NCI-H146 treated with DMSO at 0.1 percent for 48 hours (cell line): ENCODE data around the gene RBM19.

Experiments
- DNase-seq: peaks from one replicate; lab custom pipeline; 2025; ENCODE audit not compliant: unreplicated experiment; lab: John Stamatoyannopoulos, UW

The RBM19 gene

DNA sequence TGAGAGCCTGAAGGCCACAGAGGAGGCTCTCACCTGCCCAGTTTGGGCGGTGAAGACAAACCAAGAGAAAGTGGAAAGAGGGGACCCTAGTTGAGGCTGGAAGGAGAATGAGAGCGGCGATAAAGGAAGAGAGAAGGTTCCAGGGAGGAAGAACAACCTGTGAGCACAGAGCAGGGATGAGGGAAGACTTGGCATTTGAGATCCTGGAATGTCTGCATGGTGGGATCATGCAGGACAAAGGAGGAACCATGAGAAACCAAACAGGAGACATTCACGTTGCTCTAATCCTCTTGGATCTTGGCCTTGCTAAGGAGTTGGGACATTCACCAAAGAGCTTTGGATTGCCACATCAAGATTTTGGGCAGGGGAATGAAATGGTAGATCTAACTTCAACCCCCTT, 22.9 kb upstream of the RBM19 start:
- DNase-seq: no peak

DNA sequence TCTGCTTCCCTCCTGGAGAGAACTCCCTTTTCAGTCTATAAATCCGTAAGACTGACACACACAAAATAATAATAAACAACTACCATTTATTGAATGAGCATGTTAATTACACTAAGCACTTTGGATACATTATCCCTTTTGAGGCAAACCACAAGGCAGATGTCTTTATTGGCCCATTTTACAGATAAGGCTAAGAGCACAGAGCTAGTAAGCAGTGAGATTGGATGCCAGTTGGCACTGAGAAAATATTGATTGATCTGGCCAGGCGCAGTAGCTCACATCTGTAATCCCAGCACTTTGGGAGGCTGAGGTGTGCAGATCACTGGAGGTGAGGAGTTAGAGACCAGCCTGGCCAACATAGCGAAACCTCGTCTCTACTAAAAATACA, 21.9 kb upstream of the RBM19 start:
- DNase-seq: no peak

DNA sequence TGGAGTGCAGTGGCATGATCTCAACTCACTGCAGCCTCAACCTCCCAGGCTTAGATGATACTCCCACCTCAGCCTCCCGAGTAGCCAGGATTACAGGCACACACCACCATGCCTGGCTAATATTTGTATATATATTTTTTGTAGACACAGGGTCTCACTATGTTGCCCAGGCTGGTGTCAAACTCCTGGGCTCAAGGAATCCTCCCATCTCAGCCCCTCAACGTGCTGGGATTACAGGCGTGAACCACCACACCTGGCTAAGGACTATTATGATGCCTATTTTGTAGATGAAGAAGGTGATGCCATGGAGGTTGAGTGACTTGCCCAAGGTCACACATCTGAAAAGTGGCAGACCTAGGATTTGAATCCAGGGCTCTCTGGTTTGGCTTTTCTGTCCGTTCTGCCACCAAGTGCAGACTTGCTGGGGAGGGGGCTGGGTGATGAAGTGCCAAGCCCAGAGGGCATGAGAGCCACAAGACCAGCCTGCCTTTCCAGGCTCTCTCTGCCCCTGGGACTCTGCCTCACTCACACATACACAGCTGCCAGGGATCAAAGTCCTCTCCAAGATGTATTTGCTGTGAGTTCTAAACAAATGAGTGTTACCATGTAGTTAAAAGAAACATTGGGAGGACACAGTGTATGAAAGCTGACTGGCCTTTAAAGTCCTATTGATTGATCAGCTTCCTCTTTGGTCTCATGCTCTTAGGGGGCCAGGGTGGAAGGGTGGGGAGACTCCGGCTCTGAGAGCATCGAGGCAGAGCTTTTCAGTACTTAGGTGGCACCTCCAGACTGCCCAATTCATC, 21.3 kb upstream of the RBM19 start:
- no peak for DNase-seq

DNA sequence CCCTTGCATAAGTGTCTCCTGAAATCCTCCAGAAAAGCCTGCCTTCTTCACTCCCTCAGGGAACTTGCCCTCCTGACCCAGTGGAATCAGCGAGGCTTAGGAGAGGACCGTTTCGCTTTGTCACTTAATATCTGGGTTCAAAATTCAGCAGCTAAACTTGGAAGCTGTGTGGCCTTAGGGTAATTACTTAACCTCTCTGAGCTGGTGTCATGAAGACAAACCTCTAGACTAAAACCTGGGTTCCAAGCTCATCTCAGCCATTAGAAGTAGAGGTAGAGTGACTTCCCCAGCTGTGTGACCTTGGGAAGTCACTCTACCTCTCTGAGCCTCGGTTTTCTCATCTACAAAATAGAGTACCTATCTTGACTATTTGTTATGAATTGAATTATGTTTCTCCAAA, 18.3 kb upstream of the RBM19 start:
- DNase-seq: no peak

DNA sequence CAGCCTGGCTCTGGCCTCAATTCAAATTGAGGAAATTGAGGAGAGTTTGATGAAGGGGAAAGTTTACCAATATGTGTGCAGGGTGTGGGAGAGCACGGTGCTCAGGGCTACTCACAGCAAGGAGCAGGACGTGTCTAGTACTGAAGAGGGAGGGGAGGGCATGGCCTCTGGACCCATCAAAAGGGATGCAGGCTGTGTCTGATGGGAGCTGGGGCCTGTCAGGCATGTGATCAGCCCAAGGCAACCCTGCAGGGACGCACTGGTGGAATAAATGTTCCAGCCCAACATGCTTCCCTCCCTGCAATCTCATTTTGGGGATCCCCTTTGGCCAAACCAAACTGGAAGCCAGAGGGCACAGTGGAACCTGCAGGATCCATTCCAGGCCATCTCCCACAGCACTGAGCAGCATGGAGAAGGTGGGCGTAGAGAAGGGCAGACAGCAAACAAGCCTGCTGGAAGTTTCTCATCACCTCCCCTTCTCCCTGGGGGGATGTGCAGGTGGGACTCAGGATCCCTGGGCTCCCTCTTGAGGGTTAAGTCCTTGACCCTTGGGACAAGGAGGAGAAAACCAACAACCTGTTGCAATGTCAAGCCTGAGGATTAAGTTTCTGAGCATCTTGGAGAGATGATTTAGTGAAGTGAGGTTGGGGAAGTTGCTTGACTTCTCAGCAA, 17.8 kb upstream of the RBM19 start:
- no peak for DNase-seq

DNA sequence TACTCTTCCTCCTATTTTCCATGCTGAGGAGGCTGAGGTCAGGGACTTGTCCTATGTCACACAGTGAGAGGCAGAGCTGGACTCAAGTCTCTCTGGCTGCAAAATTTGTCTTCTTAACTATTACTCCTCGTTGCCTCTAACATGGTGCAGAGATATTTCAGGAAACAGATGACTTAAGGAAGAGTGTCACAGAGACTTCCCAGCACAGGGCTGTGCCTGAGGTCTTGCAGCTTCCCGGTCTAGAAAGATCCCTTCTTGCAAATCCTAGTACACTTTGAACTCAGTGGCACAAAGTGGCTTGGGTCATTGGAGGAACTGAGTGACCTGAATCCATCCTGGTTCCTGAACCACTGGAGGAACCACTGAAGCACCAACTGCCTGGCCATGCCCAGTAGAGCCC, 17.1 kb upstream of the RBM19 start:
- DNase-seq: no peak

DNA sequence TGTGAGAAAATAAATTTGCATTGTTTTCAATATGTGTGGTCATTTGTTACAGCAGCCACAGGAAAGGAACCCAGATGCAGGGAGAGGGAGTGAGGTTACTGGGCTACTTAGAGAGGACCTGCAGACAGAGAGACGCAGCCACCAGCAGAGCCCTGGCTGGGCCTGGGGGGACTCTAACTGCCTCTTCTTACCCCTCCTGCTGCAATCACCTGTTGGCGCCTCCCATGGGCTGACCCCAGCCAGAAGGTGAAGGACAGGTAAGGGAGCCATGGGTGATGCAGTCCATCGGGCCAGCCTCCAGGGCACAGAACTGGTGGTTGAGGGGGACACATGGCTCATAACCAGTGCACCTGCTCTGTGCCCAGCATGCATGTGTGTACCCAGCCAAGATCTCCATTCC, 15.8 kb upstream of the RBM19 start:
- no peak for DNase-seq

DNA sequence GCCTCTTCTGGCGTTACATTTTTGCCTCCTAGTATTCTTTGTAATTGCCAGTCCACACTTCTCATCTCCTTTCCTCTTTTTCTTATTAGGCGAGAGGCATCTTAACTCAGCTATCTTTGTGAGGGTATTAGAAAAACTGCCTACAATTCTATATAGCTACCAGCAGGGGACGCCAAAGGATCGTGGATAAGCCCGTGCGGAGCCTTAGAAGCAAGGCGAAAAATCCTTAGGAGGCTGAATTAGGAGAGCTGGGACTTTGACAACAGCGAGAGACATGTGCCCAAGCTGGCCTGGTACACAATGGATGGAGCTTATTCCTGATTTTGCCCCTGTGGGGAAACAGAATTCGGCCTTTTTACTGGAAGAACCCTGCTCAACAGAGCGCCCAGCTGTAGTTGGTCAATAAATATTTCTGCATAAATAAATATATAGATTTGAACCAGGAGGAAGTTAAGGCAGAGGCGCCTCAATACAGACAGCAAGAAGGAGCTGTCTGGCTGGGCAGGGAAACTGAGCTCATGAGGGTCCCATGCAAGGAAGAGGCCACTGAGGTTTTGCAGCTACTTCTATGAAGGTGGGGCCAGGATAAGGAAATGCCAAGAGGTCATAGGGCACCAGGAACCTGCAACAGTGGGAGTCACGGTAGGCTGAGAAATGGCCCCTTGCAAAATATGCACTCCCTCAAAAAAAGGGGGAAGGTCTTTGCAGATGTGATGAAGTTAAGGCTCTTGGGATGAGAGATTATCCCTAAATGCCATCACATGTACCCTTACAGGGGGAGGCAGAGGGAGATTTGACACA, 14.6 kb upstream of the RBM19 start:
- peak; percentile 55 for DNase-seq

DNA sequence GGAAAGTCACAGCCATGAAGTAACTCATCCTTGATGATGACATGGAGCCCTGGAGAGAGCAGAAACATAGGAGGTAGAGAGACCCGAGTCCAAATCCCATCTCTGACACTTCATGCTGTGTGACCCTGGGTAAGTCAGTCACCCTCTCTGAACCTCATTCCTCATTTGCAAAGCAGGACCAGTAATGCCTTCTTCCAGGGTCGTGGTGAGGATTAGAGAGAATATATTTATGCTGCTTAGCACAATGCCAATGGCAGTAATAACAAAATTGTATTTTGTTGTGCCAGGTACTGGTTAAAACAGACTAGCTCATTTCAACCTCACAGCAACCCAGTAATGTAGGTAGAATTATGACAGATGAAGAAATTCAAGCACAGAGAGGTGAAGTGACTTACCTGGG, 13.9 kb upstream of the RBM19 start:
- no peak for DNase-seq

DNA sequence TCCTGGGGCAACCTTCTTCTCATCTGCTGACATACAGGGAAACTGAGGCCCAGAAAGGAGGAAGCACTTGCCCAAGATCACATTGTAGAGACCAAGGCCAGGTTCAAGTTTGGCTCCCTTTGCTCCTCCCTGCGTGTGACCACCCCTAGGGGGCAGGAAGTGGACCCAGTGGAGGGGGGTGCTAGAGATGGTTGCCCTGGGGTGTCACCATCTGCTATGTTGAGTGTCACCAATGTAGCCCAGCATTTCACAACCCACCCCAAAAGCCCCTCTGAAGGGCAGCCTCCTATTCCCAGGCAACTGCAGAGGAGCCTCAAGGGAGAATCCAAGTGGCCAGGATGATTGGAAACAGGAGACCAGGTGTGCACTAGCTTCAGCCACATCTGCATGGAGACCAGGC, 12.0 kb upstream of the RBM19 start:
- no peak for DNase-seq

DNA sequence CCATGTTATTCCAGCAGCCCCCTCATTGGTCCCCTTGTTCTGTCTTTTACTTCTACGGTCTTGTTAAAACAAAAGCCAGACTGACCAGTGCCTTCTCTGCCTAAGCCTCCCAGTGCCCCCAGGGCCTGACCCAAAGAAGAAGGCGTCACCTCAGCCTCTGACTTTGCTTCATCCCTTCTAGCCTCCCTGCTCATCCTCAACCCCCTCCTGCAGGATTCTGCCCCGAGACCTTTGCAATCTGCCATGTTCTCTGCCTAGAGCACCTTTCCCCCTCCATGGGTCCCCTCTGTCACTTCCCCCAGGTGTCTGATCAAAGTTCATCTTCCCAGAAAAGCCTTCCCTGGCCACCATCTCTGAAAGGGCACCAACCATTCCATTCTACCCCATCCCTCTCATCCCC, 7.9 kb upstream of the RBM19 start:
- DNase-seq: no peak

DNA sequence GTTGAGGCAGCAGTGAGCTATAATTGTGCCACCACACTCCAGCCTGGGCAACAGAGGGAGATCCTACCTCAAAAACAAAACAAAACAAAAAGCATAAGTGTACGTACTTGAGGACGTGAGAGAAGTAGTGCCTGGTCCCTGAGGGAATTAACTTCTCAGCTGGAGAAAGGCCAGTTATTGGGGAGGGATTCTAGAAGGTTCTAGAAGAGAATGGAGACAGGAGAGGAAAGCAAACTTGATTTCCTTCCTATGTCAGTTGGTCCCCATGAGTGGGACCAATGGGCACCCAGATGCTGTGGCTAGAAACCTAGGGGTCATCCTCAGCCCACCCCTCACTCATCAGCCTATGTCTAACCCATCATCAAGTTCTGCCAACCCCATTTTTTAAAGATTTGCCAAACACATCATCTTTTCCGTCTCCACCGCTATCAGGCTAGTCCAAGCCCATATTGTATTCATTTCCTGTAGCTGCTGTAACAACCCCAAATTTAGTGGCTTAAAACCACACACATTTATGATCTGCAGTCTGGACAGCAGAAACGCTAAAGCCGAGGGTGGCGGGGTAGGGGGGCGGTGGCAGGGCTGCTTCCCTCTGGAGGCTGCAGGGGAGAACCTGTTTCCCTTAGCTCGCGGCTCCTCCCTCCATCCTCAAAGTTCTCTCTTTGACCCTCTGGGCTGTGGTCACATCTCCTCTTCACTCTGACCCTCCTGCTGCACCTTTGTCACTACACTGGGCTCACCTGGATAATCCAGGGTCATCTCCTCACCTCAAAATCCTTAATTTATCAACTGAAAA, 7.2 kb upstream of the RBM19 start:
- no peak for DNase-seq

DNA sequence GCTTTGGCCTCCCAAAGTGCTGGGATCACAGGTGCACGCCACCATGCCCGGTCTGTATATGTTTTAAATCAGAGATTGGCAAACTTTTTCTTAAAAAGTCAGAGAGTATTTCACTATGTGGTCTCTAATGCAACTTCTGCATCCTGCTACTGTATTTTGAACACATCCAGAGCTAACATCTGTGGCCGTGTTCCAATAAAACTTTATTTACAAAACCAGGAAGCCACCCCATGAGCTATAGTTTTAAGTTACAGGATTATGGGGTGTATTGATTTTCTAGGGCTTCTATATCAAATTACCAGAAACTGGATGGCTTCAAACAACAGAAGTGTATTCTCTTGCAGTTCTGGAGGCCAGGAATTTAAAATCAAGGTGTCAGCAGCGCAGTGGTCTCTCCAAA, 5.3 kb upstream of the RBM19 start:
- no peak for DNase-seq

DNA sequence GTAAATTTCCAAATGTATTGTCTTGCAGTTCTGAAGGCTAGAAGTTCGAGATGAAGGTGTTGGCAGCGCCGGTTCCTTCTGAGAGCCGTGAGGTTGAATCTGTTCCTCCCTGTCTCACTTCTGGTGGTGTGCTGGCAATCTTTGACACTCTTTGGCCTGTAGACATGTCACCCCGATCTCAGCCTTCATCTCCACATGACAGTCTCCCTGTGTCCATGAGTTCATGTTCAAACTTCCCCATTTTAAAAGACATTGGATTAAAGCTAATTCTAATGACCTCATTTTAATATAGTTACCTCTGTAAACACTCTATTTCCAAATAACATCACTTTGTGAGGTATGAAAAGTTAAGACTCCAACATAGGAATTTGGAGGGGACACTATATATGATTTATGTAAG, 4.1 kb upstream of the RBM19 start:
- DNase-seq: no peak

DNA sequence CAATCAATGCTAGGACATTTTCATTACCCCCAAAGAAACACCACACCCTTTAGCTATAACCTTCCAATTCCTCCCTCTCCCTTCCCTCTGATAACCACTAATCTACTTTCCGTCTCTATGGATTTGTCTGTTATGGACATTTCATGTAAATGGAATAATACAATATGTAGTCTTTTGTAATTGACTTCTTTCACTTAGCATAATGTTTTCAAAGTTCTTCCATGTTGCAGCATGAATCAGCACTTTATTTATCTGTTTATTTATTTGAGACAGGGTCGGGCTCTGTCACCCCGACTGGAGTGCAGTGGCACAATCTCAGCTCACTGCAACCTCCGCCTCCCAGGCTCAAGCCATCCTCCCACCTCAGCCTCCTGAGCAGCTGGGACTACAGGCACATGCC, 1.2 kb upstream of the RBM19 start:
- no peak for DNase-seq

DNA sequence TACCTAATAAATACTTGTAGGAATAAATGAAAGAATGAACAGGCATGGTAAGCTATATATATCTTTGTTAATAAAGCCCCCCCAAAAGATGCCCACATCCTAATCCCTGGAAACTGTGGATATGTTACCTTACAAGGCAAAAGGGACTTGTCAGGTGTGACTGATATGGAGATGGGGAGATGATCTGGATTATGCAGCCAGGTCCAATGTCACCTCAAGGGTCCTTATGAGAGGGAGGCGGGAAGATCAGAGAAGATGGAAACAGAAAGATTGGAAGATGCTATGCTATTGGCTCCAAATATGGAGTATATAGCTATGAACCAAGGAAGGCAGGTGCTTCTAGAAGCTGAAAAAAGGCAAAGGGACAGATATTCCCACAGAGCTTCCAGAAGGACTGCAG, 3.4 kb downstream of the RBM19 start:
- DNase-seq: no peak

DNA sequence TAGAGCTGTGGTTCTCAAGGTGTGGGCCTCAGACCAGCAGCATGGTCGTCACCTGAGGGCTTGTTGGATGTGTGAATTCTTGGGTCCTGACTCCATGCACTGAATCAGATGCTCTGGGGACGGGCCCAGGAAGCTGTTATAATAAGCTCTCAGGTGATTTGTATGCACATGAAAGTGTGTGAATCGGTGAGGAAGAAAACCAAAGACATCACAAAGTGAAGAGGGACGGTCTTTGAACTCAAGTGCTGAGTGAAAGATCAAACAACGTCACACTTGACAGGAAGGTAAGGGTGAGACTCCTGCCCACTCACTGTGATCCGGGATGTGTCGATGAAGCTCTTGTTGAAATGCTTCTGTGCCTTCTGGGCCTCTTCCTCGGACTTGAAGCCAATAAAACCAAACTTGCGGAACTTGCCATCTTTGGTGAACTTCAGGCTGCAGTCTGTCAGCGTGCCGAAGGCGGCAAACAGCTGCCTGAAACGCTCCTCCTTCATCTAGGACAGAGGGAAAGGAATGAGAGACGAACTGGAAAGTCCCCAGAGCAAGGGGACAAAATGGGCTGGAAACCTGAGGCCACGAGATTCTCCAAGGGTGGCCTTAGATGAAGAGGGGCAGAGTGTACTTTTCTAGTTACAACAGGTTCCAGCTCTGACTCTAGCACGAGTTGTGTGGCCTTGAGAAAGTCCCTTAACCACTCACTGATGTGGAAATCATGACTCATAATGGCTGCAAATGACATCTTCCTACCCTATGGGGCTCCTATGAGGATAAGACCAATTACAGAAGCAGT, 4.0 kb downstream of the RBM19 start:
- no peak for DNase-seq

DNA sequence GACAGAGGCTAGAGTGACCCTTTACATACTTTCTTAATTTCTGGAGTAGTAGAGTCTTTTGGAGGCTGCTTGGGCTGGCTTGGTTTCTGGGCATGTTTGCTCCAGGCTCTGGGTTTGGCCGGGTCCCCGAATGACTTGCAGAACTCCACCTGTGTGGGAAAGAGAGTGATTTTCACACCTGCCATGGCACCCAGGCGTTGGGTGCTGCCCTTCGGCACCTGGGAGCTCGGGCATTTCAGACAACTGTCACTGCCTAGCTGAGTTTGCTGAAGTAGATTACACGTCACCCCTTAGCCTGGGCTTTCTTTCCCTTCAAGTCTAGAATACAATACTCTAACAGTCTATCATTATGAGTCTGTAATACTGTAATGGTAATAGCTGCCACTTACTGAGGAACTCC, 6.1 kb downstream of the RBM19 start:
- DNase-seq: no peak

DNA sequence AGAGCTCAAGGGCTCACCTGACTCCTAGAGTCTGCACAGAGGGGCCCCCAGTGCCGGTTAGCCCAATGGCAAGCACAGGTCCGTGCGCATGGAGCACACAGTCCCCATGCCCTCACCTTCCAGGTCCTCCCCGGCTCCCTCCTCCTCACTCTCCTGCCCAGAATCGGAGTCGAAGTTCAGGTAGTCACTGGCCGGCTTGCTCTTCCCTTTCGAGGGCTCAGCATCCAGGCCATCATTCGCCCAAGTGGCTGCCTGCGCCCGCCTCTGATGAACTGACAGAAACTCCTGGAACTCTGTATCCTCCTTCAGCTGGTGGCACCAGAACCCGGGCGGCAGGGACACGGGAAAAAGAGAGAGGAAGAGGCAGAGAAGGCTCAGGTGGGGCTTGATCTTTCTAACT, 7.0 kb downstream of the RBM19 start:
- no peak for DNase-seq

DNA sequence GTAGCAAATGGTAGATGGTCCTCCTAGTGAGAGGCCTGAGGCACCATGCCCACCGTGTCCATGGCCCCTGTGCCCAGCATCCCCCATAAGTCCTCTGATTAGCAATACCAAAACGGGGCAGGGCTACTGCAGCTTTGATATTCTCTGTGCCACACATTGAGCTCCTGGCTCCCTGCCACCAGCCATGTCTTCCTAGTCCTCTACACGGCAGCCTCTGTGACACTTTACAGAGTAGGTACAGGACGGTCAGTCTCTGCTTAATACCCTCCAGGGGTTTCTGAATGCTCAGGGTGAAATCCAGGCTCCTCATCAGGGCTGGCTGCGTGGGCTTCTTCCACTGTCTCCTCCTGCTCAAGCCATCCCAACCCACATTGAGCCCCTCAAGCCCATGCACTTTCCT, 8.0 kb downstream of the RBM19 start:
- no peak for DNase-seq

DNA sequence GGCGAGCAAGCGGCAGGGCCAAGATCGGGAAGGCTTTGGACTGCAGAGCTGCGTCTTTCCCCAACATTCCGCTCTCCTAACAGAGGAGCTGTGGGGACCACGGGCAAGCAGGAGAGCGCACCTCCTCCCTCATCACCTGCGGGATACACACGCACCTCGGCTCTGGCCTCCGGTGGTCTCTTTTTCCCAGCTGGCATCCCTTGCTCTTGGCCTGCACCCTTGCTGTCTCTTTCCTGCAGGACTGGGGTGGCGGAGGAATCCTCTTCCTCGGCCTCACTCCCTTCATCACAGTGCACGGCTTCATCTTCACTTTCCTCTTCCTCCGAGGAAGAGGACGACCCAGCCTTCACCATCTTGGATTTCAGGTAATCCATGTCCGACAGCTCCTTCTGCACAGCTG, 8.5 kb downstream of the RBM19 start:
- DNase-seq: no peak
